ENCODE measurements around the gene TALDO1. TPM values are rescaled to one million over a fixed set of nuclear protein-coding genes. Genes with fewer than 3 reads are reported as not detected.

Gene TALDO1
- total and polyA plus RNA-seq, 2 donors (not counting 3 experiments of a cell fraction or from before 2014, with no cell fraction given) = 211 to 294 TPM

GRCh38 chr11:770642-771616 is 23.7 kb downstream of the TALDO1 start:
- no peak overlapping the region for H2AFZ ChIP-seq (ENCODE audit: low read depth, low read length)
- CTCF ChIA-PET = no interaction called here
- peaks cover 17 to 39% of the 10 kb centered on the region in 2 experiments for H3K36me3 ChIP-seq (ENCODE audit: control insufficient read depth in 2 of 2, extremely low read depth in 1 of 2, insufficient read depth in 2 of 2, low read length in 2 of 2)
- POLR2A ChIA-PET = no interaction called here
- H3K9me3 ChIP-seq (replicated peaks; ENCODE audit: control insufficient read depth, insufficient read depth, low read length) = no peaks in the 10 kb centered on the region
- dilution Hi-C loops (cut with MboI; ENCODE audit: extremely low pct_ligation_motif_present, low sequenced_read_pairs) (no loop called here), intact Hi-C loops (cut with micrococcal nuclease) (no loop called here)
- no peaks in the 10 kb centered on the region for H3K27me3 ChIP-seq (ENCODE audit: control insufficient read depth in 2 of 2, insufficient read depth in 2 of 2, low read length in 2 of 2)
- H3K4me3 ChIP-seq (replicated peaks in 1 of 3; ENCODE audit: insufficient read depth in 1 of 3, low read depth in 1 of 3, low read length in 3 of 3) = no peak overlapping the region
- H3K27ac ChIP-seq (ENCODE audit: insufficient read depth, low read depth, low read length) = no peak overlapping the region
- H3K9ac ChIP-seq (replicated peaks; ENCODE audit: extremely low read depth, insufficient read depth, low read length) = no peak overlapping the region
- TF ChIP-seq JUN (IDR thresholded peaks at IDR 0.05; ENCODE audit: borderline replicate concordance, insufficient read depth, insufficient read length, low read depth) = no peak
- TF ChIP-seq EZH2 (IDR thresholded peaks at IDR 0.05; ENCODE audit: borderline replicate concordance, low read depth, low read length, severe bottlenecking) = no peak
- TF ChIP-seq FOS (IDR thresholded peaks at IDR 0.05; ENCODE audit: borderline replicate concordance, insufficient read depth, low read length) = no peak
- TF ChIP-seq MAX (IDR thresholded peaks at IDR 0.05; ENCODE audit: insufficient read depth, insufficient read length) = no peak
- no peak for TF ChIP-seq MYC (IDR thresholded peaks at IDR 0.05; ENCODE audit: low read depth, low read length)
- TF ChIP-seq GATA2 (IDR thresholded peaks at IDR 0.05; ENCODE audit: insufficient read depth, insufficient read length, low read depth, low read length) = no peak
- H3K4me1 ChIP-seq (ENCODE audit: control insufficient read depth, extremely low read depth, insufficient read depth, low read length) = peaks cover 10% of the 10 kb centered on the region
- DNase-seq (ENCODE audit: low read depth, low spot score) = no peak
- no peaks in the 10 kb centered on the region for H4K20me1 ChIP-seq (replicated peaks; ENCODE audit: control insufficient read depth, extremely low read depth, insufficient read depth, low read length)
- H3K9me1 ChIP-seq (replicated peaks; ENCODE audit: control insufficient read depth, extremely low read depth, insufficient read depth, low read length) = no peaks in the 10 kb centered on the region
- H3K4me2 ChIP-seq (ENCODE audit: insufficient read depth, low read length) = no peak overlapping the region
- no peak for FAIRE-seq
- peaks cover 43% of the 10 kb centered on the region for H3K79me2 ChIP-seq (ENCODE audit: control insufficient read depth, insufficient read depth, low read length)
- BruUV-seq (replicated peaks) = no TSS peak

All from endothelial cell of umbilical vein (primary cell).